ENCODE data around the gene MCRS1. TPM values are rescaled to one million over a fixed set of nuclear protein-coding genes. Genes with fewer than 3 reads are reported as not detected.

Gene MCRS1
- total RNA-seq, 1 donor from 2014 or later: 35.1 TPM

GRCh38 chr12:49556391-49557186, 11.4 kb downstream of the MCRS1 start:
- no peak for DNase-seq (ENCODE audit: low spot score)

GRCh38 chr12:49555631-49556390, 12.1 kb downstream of the MCRS1 start:
- DNase-seq (ENCODE audit: low spot score): no peak

- DNase-seq (ENCODE audit: low spot score): no peak
Observed at GRCh38 chr12:49554266-49554665, 13.7 kb downstream of the MCRS1 start.

- no peak for DNase-seq (ENCODE audit: low spot score)
Observed at GRCh38 chr12:49553512-49554088, 14.3 kb downstream of the MCRS1 start.

GRCh38 chr12:49552899-49553298, 15.0 kb downstream of the MCRS1 start:
- DNase-seq (ENCODE audit: low spot score): no peak

DNA sequence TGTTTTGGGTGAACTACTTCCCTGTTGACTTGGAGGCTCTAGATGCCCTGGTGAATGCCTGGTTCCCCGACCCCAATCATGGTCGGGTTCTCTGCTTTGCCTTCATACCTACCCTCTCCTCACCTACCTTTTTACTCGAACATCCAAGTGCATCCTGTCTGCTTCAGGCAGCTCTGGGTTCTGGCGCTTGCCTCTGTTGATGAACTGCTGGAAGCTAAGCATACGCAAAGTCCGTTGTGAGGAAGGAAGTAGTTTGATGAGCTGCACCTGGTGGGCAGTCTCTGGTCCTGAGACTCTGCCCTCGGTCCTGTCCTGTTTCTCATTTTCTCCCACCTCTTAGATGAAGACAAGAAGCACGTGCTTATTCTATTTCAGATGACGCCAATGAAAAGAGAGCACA, 15.5 kb downstream of the MCRS1 start:
- DNase-seq (ENCODE audit: low spot score): no peak

DNA sequence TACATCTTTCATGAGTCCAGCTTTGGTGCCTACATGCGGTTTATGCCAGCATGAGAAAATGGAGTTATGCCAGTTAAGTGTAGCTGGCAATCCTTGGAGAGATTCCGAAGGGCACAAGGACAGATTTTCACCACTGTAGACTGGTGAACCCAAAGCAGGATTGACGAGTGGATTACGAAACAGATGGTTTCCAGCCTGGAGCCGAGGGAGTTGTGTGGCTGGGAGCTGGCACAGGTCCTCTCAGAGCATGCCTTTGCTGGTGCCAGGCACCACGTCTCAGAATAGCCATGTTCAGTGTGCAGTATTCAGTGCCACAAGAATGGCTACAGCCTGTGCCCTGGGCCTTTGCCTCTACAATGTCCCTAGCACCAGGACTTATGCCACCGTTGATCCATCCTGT, 15.9 kb downstream of the MCRS1 start:
- no peak for DNase-seq (ENCODE audit: low spot score)

DNA sequence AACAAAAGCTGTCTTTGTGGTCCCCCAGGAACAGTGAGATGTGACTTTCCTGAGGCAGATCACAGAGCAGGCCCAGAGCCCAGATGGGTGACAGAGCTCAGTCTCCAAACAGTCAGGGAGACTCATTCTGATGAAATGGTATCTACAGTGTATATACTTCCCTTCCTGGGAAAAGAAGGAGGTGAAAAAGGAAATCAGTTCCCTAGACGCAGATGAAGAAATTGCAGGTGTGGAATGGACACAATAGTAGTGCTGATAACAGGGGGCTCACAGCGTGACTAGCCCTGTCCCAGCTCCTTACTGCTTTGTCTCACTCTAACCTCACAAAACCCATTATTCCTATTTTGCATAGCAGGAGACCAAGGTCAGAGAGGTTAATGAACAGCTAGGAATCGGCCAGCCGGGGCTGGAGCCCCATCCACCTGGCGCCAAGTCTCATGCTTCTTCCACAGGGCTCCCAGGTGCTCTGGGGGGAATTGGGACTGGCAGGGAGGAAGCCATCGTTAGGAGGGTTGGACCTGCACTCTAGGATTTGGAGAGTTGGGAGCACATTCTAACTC, 17.2 kb downstream of the MCRS1 start:
- no peak for DNase-seq (ENCODE audit: low spot score)

DNA sequence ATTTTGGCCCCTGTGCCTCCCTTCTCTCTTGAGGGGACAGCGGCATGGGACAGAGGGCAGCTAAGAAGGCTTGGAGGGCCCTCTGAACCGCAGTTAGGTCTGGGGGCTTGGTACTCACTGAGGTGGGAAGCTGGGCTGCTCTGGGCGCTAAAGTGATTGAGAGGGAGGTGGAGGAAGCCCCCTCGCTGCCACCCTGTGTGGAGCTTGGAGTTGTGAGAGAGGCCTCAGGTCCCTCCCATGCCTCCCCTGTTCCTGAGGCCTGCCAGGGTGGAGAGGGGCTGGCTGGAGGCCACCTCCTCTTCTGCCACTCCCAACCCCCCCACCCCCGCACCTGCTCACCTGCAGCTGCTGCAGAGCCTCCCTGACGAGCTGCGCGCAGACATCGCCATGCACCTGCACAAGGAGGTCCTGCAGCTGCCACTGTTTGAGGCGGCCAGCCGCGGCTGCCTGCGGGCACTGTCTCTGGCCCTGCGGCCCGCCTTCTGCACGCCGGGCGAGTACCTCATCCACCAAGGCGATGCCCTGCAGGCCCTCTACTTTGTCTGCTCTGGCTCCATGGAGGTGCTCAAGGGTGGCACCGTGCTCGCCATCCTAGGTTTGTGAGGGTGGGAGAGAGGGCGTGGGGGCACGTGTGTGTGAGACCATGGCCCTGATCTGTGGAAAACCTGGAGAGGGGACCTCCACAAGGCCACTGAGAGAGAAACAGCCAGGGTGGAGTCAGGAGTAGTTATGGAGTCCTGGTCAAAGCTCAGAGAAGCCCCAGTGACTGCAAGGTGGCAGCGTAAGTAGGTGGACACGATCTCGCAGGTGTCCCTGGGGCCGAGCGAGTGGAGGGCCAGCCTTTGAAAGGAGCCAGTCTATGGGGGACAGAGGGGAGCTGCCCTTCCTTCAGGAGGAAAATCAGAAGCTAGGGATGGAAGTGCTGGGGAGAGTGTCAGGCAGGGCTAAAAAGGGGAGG, 17.9 kb downstream of the MCRS1 start:
- no peak for DNase-seq (ENCODE audit: low spot score)

DNA sequence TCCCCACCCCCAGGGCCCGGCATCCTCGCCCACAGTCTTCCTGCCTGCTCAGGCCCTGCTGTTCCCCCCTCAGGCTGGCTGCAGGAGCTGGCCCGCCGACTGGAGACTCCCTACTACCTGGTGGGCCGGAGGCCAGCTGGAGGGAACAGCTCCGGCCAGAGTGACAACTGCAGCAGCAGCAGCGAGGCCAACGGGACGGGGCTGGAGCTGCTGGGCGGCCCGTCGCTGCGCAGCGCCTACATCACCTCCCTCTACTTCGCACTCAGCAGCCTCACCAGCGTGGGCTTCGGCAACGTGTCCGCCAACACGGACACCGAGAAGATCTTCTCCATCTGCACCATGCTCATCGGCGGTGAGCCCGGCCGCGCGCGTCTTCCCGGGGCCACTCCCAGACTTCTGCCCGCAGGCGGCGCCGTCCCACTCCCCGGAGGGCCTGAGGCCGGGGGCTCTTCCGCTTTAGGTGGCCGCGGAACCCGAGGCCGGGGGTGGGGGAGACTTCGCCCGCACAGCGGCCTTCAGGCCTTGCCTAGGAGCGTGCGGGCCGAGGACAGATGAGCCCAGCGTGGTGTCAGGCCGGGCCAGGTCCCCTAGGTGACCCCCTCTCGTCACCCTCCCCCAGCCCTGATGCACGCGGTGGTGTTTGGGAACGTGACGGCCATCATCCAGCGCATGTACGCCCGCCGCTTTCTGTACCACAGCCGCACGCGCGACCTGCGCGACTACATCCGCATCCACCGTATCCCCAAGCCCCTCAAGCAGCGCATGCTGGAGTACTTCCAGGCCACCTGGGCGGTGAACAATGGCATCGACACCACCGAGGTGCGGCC, 18.9 kb downstream of the MCRS1 start:
- no peak for DNase-seq (ENCODE audit: low spot score)

- no peak for DNase-seq (ENCODE audit: low spot score)
Observed at GRCh38 chr12:49548481-49548821, 19.5 kb downstream of the MCRS1 start.

DNA sequence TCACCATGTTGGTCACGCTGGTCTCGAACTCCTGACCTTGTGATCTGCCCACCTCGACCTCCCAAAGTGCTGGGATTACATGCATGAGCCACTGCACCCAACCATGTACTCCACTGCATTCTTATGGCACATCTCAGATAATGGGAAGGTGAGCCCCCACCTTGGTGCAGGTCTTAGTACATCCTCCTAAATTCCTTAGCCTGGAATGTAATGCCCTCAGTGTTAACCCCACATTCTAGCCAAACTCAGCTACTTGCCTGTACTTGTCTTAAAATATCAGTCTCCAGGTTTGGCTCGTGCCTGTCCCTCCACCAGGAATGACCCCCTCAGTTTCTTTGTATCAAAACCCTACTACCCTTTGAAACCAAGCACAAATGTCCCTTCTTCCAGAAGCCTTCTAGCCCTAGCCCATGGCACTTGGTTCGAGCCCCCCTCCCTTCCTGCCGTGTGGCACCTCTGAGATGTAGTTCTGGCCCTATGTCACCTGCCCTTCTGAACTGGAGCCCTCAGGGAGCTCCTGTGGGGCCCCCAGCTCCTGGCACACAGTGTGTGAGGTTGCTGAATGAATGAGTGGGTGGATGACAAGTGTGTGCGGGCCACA, 20.8 kb downstream of the MCRS1 start:
- no peak for DNase-seq (ENCODE audit: low spot score)

DNA sequence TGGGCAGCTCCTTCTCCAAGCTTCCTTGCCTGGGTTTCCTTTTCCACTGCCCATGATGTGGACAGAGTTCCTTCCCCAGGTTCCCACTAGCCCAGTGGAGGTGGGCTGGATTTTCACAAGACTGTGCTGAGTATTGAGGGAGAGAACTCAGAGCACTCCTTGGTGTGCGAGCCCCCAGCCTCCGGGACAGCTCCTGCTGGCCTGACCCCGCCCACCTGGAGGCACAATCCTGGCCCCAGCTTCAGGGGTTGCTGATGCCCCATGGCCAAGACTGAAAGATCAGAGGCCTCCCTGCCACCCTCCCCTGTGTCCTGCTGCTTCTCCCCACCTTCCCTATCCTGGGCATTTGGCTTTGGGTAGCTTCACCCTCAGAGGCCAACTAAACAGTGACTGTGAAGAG, 21.5 kb downstream of the MCRS1 start:
- no peak for DNase-seq (ENCODE audit: low spot score)

DNA sequence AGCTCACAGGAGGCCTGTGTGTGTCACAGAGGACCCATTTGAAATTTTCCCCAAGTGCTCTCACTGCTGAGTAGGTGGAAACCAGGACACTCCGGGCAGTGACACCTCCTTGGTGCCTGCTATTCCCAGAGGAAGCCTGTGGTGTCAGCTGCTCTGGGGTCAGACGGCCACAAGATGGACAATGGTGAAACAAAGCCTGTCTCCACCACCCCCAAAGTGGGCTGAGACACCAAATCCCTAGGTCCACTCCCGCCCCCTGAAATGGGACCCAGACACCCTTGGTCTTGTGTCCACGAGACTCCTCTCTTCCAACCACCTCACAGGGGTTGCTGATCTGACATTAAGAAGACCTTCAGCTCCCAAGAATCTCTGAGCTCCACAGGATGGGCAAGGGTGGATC, 22.1 kb downstream of the MCRS1 start:
- no peak for DNase-seq (ENCODE audit: low spot score)

GRCh38 chr12:49543914-49544815, 23.8 kb downstream of the MCRS1 start:
- DNase-seq (ENCODE audit: low spot score): no peak

- peak; percentile 77 for DNase-seq (ENCODE audit: low spot score)
Observed at GRCh38 chr12:49543221-49543913, 24.6 kb downstream of the MCRS1 start.

DNA sequence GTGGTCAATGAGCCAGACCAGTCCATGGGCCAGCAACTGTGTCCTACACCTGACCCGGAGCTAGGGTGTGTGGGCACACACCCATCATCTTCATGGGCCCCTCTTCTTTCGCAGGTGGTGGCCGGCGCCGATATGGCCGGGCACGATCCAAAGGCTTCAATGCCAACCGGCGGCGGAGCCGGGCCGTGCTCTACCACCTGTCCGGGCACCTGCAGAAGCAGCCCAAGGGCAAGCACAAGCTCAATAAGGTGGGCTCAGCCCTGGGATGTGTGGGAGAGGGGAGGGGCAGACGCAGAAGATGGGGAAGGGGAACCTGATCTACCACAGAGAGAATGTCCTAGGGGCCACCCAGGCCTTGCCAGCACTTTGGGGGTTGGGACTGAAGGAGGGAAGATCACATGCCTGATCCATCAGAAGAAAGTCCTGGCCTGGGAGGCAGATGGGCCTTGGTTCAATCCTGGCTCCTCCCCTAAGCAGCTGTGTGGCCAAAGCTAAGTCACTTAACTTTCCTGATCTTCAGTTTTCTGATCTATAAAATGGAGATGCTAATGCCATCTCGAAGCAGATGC, 25.3 kb downstream of the MCRS1 start:
- DNase-seq (ENCODE audit: low spot score): peak; percentile 86
